ACC112 (cell line): ENCODE data around the gene USP3.
"Not testable (repeated sequence)": the region's sequence is repeated elsewhere in the genome, so short reads cannot be mapped to it uniquely, and the experiment has no call there.

Experiments
- H2AFZ ChIP-seq: fragments of 200-600 bp; sonication (generic); one replicate; pipeline ENCODE4 v1.6.0; 2017; ENCODE audit warnings: antibody characterized with exemption, low read length; ENCODE audit not compliant: unreplicated experiment
- H3K27ac ChIP-seq: fragments of 200-600 bp; sonication (generic); 2 replicates; pipeline ENCODE4 v1.5.1; 2014; ENCODE audit warnings: low read depth, mild to moderate bottlenecking, antibody characterized with exemption, low read length, moderate library complexity
- H3K27me3 ChIP-seq: fragments of 200-600 bp; sonication (generic); 2 replicates; pipeline ENCODE4 v1.6.1; 2014; ENCODE audit warnings: mild to moderate bottlenecking, antibody characterized with exemption, low read length, moderate library complexity, mixed read lengths; ENCODE audit not compliant: insufficient read depth
- H3K36me3 ChIP-seq: fragments of 200-600 bp; sonication (generic); 2 replicates; pipeline ENCODE4 v1.6.1; 2016; ENCODE audit warnings: mild to moderate bottlenecking, antibody characterized with exemption, low read length, moderate library complexity, mixed read lengths; ENCODE audit not compliant: insufficient read depth
- H3K4me1 ChIP-seq: fragments of 200-600 bp; sonication (generic); one replicate; pipeline ENCODE4 v1.6.1; 2016; ENCODE audit warnings: low read length, mixed read lengths; ENCODE audit not compliant: insufficient read depth, unreplicated experiment, control insufficient read depth
- H3K4me3 ChIP-seq: fragments of 200-600 bp; sonication (generic); 2 replicates; pipeline ENCODE4 v1.5.1; 2014; ENCODE audit warnings: mild to moderate bottlenecking, low read depth, low read length
- H3K79me2 ChIP-seq: fragments of 200-600 bp; sonication (generic); one replicate; pipeline ENCODE4 v1.6.0; 2016; ENCODE audit warnings: low read length; ENCODE audit not compliant: control insufficient read depth, unreplicated experiment, insufficient read depth

USP3 gene

DNA sequence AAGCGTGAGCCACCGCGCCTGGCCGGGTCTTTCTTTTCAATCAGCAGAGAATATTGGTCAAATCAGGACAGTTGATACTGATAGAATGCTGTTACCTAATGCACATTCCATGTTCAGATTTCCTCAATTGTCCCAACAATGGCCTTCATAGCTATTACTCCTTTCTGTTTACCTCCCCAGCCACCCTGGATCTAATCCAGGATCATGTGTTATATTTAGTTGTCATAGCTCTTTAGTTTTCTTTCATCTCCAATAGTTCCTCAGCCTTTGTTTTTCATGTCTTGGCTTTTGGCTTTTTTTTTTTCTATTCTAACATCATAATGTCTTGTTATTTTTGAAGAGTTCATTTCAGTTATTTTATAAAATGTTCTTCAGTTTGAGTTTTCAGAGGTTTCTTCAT lies 14.6 kb downstream of the USP3 start:
- no peak overlapping the region for H3K4me3 ChIP-seq
- peaks cover 97% of the 10 kb centered on the region for H3K79me2 ChIP-seq
- H3K27ac ChIP-seq = no peak overlapping the region
- no peaks in the 10 kb centered on the region for H3K27me3 ChIP-seq
- H2AFZ ChIP-seq = no peak overlapping the region
- no peaks in the 10 kb centered on the region for H3K36me3 ChIP-seq
- H3K4me1 ChIP-seq = peaks cover 81% of the 10 kb centered on the region

DNA sequence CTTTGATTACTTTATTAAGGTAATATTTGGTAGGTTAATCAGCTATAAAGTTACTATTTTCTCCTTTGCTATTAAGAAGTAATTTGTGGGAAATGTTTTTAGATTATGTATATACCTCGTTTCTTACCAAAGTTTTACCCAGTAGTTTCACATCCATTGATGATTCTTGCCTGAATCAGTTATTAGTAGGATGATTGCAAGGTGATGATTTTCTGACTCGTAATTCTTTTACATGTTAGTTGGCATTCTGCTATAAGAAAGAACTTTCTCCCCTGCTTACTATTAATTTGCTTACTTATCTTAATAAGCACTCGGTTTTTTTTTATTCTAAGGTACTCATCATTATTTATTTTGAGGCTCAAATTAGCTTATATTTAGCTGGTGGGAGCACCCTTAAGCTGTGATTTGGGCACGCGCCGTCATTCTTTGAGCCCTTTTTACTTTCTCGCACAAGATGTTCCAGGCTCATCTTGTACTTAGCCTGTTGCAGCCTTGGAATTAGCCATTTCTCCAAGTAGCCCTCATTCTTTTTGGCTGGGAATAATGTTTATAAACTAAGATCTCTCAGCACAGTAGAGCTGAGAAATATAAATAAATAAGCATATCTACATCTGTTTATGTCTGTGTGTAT lies 15.3 kb downstream of the USP3 start:
- peaks cover 97% of the 10 kb centered on the region for H3K79me2 ChIP-seq
- no peak overlapping the region for H3K4me3 ChIP-seq
- no peaks in the 10 kb centered on the region for H3K36me3 ChIP-seq
- no peak overlapping the region for H2AFZ ChIP-seq
- H3K4me1 ChIP-seq = peaks cover 80% of the 10 kb centered on the region
- H3K27ac ChIP-seq = no peak overlapping the region
- no peaks in the 10 kb centered on the region for H3K27me3 ChIP-seq

DNA sequence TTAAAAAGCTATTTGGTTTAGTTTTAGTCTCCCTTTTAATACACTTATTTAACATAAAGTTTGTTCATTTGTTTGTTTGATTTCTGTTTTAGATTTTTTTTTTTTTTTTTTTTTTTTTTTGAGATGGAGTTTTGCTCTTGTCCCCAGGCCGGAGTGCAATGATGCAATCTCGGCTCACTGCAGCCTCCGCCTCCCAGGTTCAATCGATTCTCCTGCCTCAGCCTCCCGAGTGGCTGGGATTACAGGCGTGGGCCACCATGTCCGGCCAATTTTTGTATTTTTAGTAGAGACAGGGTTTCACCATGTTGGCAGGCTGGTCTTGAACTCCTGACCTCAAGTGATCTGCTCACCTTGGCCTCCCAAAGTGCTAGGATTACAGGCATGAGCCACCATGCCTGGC lies 16.1 kb downstream of the USP3 start:
- H3K27ac ChIP-seq, H3K36me3 ChIP-seq, H2AFZ ChIP-seq, H3K27me3 ChIP-seq, H3K4me3 ChIP-seq: not testable (repeated sequence)
- peaks cover 98% of the 10 kb centered on the region for H3K79me2 ChIP-seq
- H3K4me1 ChIP-seq = peaks cover 73% of the 10 kb centered on the region

DNA sequence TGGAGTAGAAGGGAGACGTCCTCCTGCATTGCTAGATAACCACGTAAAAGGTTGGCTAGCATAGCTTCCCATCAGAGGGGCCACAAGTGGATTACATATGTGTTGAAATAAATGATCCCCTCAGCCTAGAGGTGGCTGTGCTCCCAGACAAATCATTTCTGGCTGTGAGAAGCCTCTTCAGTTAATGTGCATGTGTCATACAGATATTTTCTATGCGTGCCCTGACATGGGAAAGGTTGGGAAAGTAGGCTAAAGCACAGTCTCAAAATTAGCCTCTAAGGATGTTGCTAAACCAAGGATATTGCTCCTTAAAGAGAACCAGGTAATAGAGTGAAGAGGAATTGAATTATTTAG lies 17.8 kb downstream of the USP3 start:
- H3K4me1 ChIP-seq = peaks cover 57% of the 10 kb centered on the region
- H2AFZ ChIP-seq = no peak overlapping the region
- H3K27ac ChIP-seq = 0 out of 2 replicates have a peak overlapping the region, but pooled peaks have one; percentile 6
- no peaks in the 10 kb centered on the region for H3K36me3 ChIP-seq
- H3K79me2 ChIP-seq = peaks cover 98% of the 10 kb centered on the region
- no peaks in the 10 kb centered on the region for H3K27me3 ChIP-seq
- H3K4me3 ChIP-seq = no peak overlapping the region

DNA sequence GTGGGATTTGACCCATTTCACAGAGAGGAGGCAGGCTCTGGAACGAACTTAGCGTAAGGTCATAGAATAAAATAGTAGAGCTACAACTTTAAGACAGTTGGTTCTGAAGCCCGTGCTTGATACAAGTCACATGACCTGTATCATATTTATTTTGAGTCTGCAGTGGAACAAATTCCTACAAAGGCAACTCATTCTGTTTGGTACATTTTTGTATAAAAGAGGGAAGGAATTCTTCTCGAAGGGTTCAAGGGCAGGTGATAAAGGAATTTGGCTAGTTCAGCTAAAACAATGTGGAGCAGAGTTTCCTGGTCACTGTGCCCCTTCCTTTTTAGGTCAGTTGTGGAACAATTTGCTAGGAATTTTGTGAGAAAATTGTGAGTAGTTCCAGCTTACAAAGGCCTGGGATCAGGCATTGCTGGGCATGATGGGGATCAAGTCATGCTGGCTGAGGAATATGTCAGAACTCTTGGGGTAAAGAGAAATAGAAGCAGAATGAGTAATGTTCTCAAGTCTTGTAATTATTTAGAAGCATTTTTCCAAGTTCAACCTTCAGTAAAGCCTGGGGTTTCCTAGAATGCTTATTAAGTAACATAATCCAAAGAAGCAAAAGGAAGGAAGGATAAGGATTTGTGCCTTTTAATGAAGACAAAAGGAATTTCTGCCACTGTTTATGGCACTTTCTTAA lies 19.1 kb downstream of the USP3 start:
- peak overlapping the region; percentile 35; the same call in 1 of the 2 replicates for H3K4me3 ChIP-seq
- no peaks in the 10 kb centered on the region for H3K27me3 ChIP-seq
- H3K79me2 ChIP-seq = peaks cover 98% of the 10 kb centered on the region
- H2AFZ ChIP-seq = no peak overlapping the region
- H3K36me3 ChIP-seq = no peaks in the 10 kb centered on the region
- H3K27ac ChIP-seq = peak overlapping the region; percentile 50
- peaks cover 46% of the 10 kb centered on the region for H3K4me1 ChIP-seq

DNA sequence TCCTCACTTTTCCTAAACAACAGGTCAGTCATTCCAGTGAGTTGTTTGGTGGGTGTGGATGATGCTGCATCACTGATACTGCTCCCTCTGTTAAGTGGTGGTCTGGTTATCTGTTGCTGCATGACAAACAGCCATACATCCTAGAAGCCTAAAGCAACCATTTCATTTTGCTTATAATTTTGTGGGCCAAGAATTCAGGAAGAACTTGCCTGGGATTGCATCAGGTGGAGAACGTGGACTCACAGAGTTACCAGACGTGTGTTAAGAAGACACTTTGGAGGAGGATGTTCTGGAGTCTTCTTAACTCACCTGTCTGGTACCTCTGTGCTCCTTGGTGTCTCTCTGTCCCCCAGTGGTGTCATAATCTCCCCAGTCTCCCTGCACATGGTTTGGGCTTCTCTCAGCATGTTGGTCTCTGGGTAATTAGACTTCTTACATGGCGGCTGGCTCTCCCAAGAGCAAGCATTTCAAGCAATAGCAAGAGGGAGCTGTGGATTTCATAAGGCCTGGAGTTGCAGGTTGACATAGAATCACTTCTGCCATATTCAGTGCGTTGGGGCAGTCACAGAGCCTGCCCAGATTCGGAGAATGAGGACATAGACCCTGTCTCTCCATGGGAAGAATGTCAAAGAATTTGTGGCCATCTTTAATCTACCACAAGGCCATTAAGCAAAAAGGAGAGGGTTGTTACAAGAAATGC lies 20.1 kb downstream of the USP3 start:
- Histone ChIP-seq H3K4me3 (no peak overlapping the region), H3K27ac (no peak overlapping the region), H3K4me1 (peaks cover 38% of the 10 kb centered on the region), H3K27me3 (no peaks in the 10 kb centered on the region), H3K79me2 (peaks cover 95% of the 10 kb centered on the region), H3K36me3 (no peaks in the 10 kb centered on the region), H2AFZ (no peak overlapping the region)

DNA sequence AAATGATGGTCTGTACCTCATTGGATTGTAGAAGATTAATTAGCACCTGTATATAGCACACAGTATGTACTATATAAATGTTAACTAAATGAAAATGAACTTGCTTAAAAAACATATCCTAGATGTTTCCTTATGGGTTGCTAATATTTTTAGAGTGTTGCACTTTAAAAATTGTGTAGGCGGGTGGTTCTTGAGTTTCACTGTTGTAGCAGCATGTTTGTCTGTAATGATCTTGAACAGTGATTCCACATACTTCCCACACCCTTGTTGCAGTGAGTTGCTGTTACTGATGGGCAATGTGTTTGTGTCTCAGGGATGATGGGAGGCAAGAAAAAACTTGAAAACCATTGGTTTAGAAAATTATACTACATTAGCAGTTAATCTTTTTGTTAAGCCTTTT lies 22.0 kb downstream of the USP3 start:
- H3K27me3 ChIP-seq = no peaks in the 10 kb centered on the region
- no peak overlapping the region for H2AFZ ChIP-seq
- H3K4me1 ChIP-seq = peaks cover 31% of the 10 kb centered on the region
- H3K79me2 ChIP-seq = peaks cover 93% of the 10 kb centered on the region
- no peaks in the 10 kb centered on the region for H3K36me3 ChIP-seq
- no peak overlapping the region for H3K27ac ChIP-seq
- no peak overlapping the region for H3K4me3 ChIP-seq

DNA sequence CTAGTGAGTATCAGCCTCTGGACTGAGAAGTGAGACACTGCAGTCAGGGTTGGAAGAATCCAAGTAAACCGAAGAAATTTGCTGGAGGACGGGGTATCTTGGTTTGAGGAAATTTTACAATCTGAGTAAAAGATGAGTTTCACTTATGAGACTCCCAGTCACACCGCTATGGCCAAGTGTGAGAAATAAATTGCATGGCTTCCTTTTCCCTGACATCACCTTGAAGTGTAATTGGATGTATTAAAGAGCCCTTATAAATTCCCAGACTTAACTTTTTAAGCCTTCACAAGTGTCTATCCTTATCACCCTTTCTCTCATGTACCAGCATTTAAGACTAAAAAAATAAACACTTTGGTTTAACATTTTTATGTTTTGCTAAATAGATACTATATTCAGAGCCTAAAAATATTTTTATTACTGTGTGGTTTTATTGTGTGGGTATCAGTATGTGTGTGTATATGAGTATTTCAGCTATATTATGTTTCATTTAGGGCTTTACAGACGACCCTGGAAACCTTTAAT lies 23.8 kb downstream of the USP3 start:
- H3K27ac ChIP-seq = no peak overlapping the region
- H3K79me2 ChIP-seq = peaks cover 91% of the 10 kb centered on the region
- H3K4me3 ChIP-seq = no peak overlapping the region
- H3K27me3 ChIP-seq = no peaks in the 10 kb centered on the region
- peaks cover 23% of the 10 kb centered on the region for H3K4me1 ChIP-seq
- H2AFZ ChIP-seq = no peak overlapping the region
- no peaks in the 10 kb centered on the region for H3K36me3 ChIP-seq

DNA sequence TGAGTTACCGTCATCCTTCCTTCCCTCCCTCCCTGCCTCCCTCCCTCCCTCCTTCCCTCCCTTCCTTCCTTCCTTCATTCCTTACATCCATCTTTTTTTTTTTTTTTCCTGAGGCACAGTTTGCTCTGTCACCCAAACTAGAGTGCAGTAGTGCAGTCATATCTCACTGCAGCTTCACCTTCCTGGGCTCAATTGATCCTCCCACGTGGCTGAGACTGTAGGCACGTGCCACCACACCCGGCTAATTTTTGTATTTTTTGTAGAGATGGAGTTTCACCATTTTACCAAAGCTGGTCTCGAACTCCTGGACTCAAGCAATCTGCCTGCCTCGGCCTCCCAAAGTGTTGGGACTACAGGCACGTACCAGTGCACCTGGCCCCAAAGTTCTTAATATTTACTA lies 25.8 kb downstream of the USP3 start:
- no peak overlapping the region for H3K4me3 ChIP-seq
- H3K4me1 ChIP-seq = peaks cover 9% of the 10 kb centered on the region
- H3K79me2 ChIP-seq = peaks cover 85% of the 10 kb centered on the region
- no peaks in the 10 kb centered on the region for H3K27me3 ChIP-seq
- H3K27ac ChIP-seq = no peak overlapping the region
- no peaks in the 10 kb centered on the region for H3K36me3 ChIP-seq
- H2AFZ ChIP-seq = no peak overlapping the region

DNA sequence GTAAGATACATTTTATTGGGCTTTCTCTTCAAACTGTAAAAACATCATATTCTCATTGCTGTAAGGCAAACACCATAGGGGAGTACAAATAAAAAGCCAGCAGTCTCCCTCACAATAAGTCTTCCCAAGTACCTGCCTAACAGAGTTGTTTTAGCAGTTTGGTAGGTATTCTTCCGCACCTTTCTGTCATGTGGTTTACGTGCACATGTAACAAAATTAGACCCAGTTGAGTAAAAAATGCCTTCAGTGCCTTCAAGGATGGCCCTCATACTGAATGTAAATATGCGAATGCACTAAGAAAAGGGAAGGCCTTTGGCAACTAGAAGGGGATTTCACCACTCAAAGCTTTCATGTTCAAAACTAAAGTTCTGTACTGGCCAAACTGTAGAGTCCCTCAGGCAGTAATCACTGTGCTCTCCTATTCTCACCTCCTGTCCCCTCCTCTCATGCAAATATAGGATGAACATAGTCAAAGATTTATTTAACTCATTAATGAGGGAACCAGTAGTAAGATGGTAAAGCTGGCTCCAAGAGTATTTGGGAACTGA lies 26.4 kb downstream of the USP3 start:
- H3K4me1 ChIP-seq = peaks cover 9% of the 10 kb centered on the region
- peaks cover 85% of the 10 kb centered on the region for H3K79me2 ChIP-seq
- H3K36me3 ChIP-seq = no peaks in the 10 kb centered on the region
- H2AFZ ChIP-seq = no peak overlapping the region
- H3K4me3 ChIP-seq = no peak overlapping the region
- H3K27me3 ChIP-seq = no peaks in the 10 kb centered on the region
- H3K27ac ChIP-seq = no peak overlapping the region
